Measurements from ENCODE around the gene KCNJ14. TPM values are rescaled to one million over a fixed set of nuclear protein-coding genes. Genes with fewer than 3 reads are reported as not detected.

The KCNJ14 gene
- polyA plus RNA-seq, 1 donor from 2014 or later, result 1.1 TPM

DNA sequence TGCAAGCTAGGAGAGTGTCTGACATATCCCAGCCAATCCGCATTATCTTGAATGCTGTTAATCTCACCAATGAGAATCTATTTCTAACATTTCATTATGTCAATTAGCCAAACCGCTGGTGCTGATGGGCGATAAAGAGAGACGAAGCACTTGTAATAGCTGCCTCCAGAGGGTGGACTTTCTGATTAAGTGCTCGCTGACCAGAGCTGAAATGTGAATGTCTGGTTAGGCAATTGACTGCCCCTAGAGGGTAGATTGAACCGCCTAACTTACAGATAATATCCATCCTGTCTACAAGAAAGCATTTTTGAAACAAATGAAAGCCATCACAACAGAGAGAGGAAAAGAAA is 10.1 kb upstream of the KCNJ14 start:
- Histone ChIP-seq H3K27me3 (ENCODE audit: insufficient read depth, low read depth, low read length) (no peaks in the 10 kb centered on the region), H3K9me3 (ENCODE audit: low read length) (no peaks in the 10 kb centered on the region), H3K36me3 (ENCODE audit: insufficient read depth, low read length) (no peaks in the 10 kb centered on the region), H2AFZ (ENCODE audit: low read depth, low read length) (peak overlapping the region; percentile 58), H3F3A (ENCODE audit: insufficient read depth, low read length, poor library complexity, severe bottlenecking) (no peaks in the 10 kb centered on the region), H3K4me3 (ENCODE audit: low read length) (peak overlapping the region; percentile 97), H3K9me2 (ENCODE audit: insufficient read depth, low read length) (no peaks in the 10 kb centered on the region), H3K27ac (ENCODE audit: low read length) (peak overlapping the region; percentile 93), H3K4me2 (ENCODE audit: low read length) (peak overlapping the region; percentile 56), H4K20me1 (ENCODE audit: insufficient read depth) (no peaks in the 10 kb centered on the region), H3K9ac (ENCODE audit: low read length) (peak overlapping the region; percentile 73), H3K79me2 (replicated peaks; ENCODE audit: insufficient read depth, low read length) (peaks cover 6% of the 10 kb centered on the region)
- TF ChIP-seq, protein P1, sequence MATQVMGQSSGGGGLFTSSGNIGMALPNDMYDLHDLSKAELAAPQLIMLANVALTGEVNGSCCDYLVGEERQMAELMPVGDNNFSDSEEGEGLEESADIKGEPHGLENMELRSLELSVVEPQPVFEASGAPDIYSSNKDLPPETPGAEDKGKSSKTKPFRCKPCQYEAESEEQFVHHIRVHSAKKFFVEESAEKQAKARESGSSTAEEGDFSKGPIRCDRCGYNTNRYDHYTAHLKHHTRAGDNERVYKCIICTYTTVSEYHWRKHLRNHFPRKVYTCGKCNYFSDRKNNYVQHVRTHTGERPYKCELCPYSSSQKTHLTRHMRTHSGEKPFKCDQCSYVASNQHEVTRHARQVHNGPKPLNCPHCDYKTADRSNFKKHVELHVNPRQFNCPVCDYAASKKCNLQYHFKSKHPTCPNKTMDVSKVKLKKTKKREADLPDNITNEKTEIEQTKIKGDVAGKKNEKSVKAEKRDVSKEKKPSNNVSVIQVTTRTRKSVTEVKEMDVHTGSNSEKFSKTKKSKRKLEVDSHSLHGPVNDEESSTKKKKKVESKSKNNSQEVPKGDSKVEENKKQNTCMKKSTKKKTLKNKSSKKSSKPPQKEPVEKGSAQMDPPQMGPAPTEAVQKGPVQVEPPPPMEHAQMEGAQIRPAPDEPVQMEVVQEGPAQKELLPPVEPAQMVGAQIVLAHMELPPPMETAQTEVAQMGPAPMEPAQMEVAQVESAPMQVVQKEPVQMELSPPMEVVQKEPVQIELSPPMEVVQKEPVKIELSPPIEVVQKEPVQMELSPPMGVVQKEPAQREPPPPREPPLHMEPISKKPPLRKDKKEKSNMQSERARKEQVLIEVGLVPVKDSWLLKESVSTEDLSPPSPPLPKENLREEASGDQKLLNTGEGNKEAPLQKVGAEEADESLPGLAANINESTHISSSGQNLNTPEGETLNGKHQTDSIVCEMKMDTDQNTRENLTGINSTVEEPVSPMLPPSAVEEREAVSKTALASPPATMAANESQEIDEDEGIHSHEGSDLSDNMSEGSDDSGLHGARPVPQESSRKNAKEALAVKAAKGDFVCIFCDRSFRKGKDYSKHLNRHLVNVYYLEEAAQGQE (IDR thresholded peaks at IDR 0.05; ENCODE audit: borderline replicate concordance), result no peak
- TF ChIP-seq EP300 (conservative IDR thresholded peaks at IDR 0.05; ENCODE audit: poor library complexity, severe bottlenecking) (no peak), SMC3 (conservative IDR thresholded peaks at IDR 0.05; ENCODE audit: poor library complexity) (peak; percentile 53), TAF1 (IDR thresholded peaks at IDR 0.05; ENCODE audit: low read depth) (no peak), EZH2 (IDR thresholded peaks at IDR 0.05; ENCODE audit: borderline replicate concordance, insufficient read depth, low read length, poor library complexity, severe bottlenecking) (no peak), MXI1 (conservative IDR thresholded peaks at IDR 0.05; ENCODE audit: poor library complexity, severe bottlenecking) (no peak), RAD21 (conservative IDR thresholded peaks at IDR 0.05) (peak; percentile 53), POLR2AphosphoS5 (IDR thresholded peaks at IDR 0.05) (no peak)
- TF ChIP-seq, protein P2, sequence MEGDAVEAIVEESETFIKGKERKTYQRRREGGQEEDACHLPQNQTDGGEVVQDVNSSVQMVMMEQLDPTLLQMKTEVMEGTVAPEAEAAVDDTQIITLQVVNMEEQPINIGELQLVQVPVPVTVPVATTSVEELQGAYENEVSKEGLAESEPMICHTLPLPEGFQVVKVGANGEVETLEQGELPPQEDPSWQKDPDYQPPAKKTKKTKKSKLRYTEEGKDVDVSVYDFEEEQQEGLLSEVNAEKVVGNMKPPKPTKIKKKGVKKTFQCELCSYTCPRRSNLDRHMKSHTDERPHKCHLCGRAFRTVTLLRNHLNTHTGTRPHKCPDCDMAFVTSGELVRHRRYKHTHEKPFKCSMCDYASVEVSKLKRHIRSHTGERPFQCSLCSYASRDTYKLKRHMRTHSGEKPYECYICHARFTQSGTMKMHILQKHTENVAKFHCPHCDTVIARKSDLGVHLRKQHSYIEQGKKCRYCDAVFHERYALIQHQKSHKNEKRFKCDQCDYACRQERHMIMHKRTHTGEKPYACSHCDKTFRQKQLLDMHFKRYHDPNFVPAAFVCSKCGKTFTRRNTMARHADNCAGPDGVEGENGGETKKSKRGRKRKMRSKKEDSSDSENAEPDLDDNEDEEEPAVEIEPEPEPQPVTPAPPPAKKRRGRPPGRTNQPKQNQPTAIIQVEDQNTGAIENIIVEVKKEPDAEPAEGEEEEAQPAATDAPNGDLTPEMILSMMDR (IDR thresholded peaks at IDR 0.05; ENCODE audit: poor library complexity, severe bottlenecking), result peak; percentile 72

DNA sequence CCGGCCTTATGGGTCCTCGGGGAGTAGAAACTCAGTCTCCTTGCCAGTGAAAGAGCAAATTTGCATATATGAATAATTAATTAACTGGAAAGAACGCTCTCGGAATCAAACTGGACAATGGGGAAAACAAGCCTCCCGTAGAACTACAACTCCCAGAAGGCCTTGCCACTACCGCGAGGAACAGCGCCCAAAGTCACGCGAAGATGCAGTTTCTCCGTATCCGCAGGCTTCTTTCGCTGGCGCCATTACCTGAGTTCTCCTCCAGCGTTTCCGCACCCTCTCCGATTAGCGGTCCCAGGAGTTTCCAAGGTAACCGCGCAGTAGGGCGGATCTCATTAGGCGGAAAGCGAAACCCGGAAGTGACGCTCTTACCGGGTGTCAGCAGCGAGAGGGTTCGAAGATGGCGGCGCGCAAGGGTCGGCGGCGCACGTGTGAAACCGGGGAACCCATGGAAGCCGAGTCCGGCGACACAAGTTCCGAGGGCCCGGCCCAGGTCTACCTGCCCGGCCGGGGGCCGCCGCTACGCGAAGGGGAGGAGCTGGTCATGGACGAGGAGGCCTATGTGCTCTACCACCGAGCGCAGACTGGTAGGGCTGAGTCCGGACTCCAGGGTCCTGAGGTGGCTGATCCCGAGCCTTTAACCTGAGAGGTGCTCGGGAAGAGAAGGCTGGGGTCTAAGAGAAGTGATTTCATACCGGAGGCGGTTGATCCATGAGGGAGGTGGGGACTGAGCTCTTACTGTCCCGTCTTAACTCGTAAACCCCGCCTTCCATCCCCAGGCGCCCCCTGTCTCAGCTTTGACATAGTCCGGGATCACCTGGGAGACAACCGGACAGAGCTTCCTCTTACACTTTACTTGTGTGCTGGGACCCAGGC is 9.5 kb upstream of the KCNJ14 start, which contains the start of gene GRWD1:
Gene GRWD1, plus strand, starts transcription at position 378 of the 876 bp plus-strand sequence. Its CDS starts 23 bp downstream, at position 401.
- peak within 1 kb of the TSS; percentile 58 for H2AFZ ChIP-seq (ENCODE audit: low read depth, low read length)
- H3K9me3 ChIP-seq (ENCODE audit: low read length), result no peaks in the 10 kb centered on the region
- peak within 1 kb of the TSS; percentile 73 for H3K9ac ChIP-seq (ENCODE audit: low read length)
- H3K27me3 ChIP-seq (ENCODE audit: insufficient read depth, low read depth, low read length), result no peaks in the 10 kb centered on the region
- H3K27ac ChIP-seq (ENCODE audit: low read length), result peak within 1 kb of the TSS; percentile 93
- H3K36me3 ChIP-seq (ENCODE audit: insufficient read depth, low read length), result no peaks in the 10 kb centered on the region
- no peaks in the 10 kb centered on the region for H4K20me1 ChIP-seq (ENCODE audit: insufficient read depth)
- H3K4me2 ChIP-seq (ENCODE audit: low read length), result peak within 1 kb of the TSS; percentile 80
- H3F3A ChIP-seq (ENCODE audit: insufficient read depth, low read length, poor library complexity, severe bottlenecking), result no peaks in the 10 kb centered on the region
- H3K9me2 ChIP-seq (ENCODE audit: insufficient read depth, low read length), result no peaks in the 10 kb centered on the region
- TF ChIP-seq EP300 (conservative IDR thresholded peaks at IDR 0.05; ENCODE audit: poor library complexity, severe bottlenecking) (peak; percentile 55), TAF1 (IDR thresholded peaks at IDR 0.05; ENCODE audit: low read depth) (no peak), SMC3 (conservative IDR thresholded peaks at IDR 0.05; ENCODE audit: poor library complexity) (peak; percentile 12), EZH2 (IDR thresholded peaks at IDR 0.05; ENCODE audit: borderline replicate concordance, insufficient read depth, low read length, poor library complexity, severe bottlenecking) (no peak), POLR2AphosphoS5 (IDR thresholded peaks at IDR 0.05) (peak; percentile 77), RAD21 (conservative IDR thresholded peaks at IDR 0.05) (no peak), MXI1 (conservative IDR thresholded peaks at IDR 0.05; ENCODE audit: poor library complexity, severe bottlenecking) (peak; percentile 100)
- TF ChIP-seq, protein P1 (IDR thresholded peaks at IDR 0.05; ENCODE audit: borderline replicate concordance), result no peak
- TF ChIP-seq, protein P2 (IDR thresholded peaks at IDR 0.05; ENCODE audit: poor library complexity, severe bottlenecking), result no peak
- peaks cover 6% of the 10 kb centered on the region for H3K79me2 ChIP-seq (replicated peaks; ENCODE audit: insufficient read depth, low read length)
- H3K4me3 ChIP-seq (ENCODE audit: low read length), result peak within 1 kb of the TSS; percentile 97
